NB4 (cell line): ENCODE data around the gene ZDHHC7.

Source experiments
- CTCF ChIP-seq: IDR thresholded peaks from one replicate; pipeline ENCODE4 v1.5.1; 2012; ENCODE audit warnings: low read depth, low read length
- MAX ChIP-seq: IDR thresholded peaks from 2 replicates; pipeline ENCODE4 v1.6.1; 2011; ENCODE audit warnings: low read depth, low read length
- MYC ChIP-seq: IDR thresholded peaks from 2 replicates; pipeline ENCODE4 v1.6.1; 2011; ENCODE audit warnings: low read depth, low read length
- POLR2A ChIP-seq: IDR thresholded peaks from 2 replicates; pipeline ENCODE4 v1.6.1; 2011; ENCODE audit warnings: mild to moderate bottlenecking; ENCODE audit not compliant: insufficient read length; ENCODE audit errors: extremely low read depth

GRCh38 chr16:84949772-84950436 is 61.4 kb downstream of the ZDHHC7 start:
- TF ChIP-seq MAX (no peak), POLR2A (no peak), CTCF (no peak), MYC (no peak)
